ENCODE results near the gene ABCC5.
A peak's percentile ranks its signal among the peaks of the same experiment; 100 is the strongest.
"Not testable (repeated sequence)": the region's sequence is repeated elsewhere in the genome, so short reads cannot be mapped to it uniquely, and the experiment has no call there.

ABCC5 gene

GRCh38 chr3:184017672-184018423 is at the start of gene ABCC5:
TSS of gene ABCC5 (minus strand) at chr3:184017884. CDS start at chr3:184014392, 3,492 bp downstream.
- peak; percentile 99 for DNase-seq

GRCh38 chr3:184066211-184066610 is 48.5 kb upstream of the ABCC5 start:
- DNase-seq = no peak

DNA sequence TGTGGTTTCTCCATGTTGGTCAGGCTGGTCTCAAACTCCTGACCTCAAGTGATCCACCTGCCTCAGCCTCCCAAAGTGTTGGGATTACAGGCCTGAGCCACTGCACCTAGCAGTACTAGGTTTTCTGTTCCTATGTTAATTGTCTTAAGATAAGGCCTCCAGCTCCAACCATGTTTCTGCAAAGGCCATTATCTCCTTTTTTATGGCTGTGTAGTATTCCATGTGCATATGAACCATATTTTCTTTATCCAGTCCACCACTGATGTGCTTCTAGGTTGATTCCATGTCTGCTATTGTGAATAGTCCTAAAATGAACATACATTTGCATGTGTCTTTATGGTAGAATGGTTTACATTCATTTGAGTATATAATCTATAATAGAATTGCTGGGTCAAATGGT is 45.0 kb upstream of the ABCC5 start:
- DNase-seq = no peak

GRCh38 chr3:184059424-184059823 is 41.7 kb upstream of the ABCC5 start:
- DNase-seq = no peak

DNA sequence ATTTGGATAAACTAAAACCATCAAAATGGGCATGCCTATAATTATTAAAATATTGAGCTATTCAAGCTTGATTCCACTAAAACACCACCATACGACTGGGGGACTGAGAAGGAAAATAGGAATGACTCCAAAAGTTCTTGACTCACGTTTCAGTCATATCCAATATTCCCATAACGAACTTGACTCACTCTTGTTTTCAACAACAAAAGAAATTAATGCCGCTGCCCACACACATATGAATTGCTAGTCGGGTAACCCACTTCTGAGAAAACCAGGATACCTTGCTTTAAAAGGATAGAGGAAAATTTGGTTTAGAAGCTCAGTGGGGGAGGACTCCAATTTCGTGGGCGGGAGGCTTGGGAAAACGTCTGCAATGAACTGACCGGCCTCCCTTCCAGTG is 40.3 kb upstream of the ABCC5 start:
- no peak for DNase-seq

DNA sequence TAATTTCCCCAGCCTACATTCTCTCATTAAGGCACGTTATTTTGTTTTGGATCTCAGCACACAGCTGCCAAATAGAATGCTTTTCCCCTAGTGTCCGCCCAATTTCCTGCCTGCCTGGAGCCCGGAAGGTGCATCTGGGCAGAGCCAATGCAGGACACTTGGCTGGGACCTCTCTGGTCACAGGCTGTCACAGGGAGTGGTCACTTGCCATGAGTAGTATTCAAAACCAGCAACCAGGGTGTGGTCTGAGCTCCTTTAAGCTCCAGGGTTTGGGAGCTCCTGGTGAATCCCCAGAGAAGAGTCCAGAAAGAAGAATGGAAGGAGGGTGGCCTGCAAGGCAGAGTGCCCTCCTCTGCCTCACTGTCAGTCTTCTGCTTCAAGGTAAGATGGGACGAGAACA is 35.1 kb upstream of the ABCC5 start, which contains the start of gene HTR3C:
Gene HTR3C (plus strand): TSS at position 281 of the 400 bp plus-strand sequence. CDS start 34 bp downstream, at position 315.
- DNase-seq = no peak

- no peak for DNase-seq
These were observed 32.6 kb upstream of the ABCC5 start for GRCh38 chr3:184050217-184050847.

- DNase-seq = no peak
These were observed 28.3 kb upstream of the ABCC5 start for GRCh38 chr3:184045995-184046394.

GRCh38 chr3:184042617-184043016 is 24.9 kb upstream of the ABCC5 start:
- no peak for DNase-seq

- DNase-seq = peak; percentile 95
These were observed 22.3 kb upstream of the ABCC5 start for GRCh38 chr3:184040010-184040409.

DNA sequence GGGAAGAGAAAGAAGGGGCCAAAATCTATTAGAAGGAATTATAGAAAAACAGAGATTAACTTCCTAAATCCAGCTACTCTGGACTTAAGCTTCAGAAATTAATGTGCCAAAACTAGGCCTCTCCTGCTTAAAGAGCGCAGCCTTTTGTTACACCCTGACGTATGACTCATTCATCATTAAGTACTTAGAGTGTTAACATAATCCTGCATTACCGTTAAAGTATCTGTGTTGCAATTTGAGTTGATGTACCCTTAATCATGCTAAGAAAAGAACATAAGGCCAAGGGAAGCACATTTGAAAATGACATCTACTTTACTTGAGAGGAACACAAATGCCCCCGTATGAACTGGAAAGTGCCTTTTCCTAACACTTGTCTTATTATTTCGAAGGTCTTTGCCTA is 21.7 kb upstream of the ABCC5 start:
- DNase-seq = peak; percentile 99

DNA sequence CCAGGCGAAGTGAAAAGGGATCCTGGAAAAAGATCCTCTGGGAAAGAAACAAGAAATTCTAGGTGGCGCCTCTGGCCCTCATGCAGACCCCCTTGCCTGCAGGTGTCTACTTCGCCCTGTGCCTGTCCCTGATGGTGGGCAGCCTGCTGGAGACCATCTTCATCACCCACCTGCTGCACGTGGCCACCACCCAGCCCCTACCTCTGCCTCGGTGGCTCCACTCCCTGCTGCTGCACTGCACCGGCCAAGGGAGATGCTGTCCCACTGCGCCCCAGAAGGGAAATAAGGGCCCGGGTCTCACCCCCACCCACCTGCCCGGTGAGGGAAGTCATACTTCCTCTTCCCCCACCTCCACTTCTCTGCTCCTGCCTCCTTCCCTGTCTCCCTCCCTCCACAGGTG is 20.6 kb upstream of the ABCC5 start:
- not testable (repeated sequence) for DNase-seq

GRCh38 chr3:184037816-184038215 is 20.1 kb upstream of the ABCC5 start:
- no peak for DNase-seq

GRCh38 chr3:184031187-184031792 is 13.6 kb upstream of the ABCC5 start, which contains the start of gene HTR3D:
TSS of gene HTR3D (plus strand) at chr3:184031742. CDS start at chr3:184031742, 0 bp downstream.
- DNase-seq = no peak

- no peak for DNase-seq
These were observed 12.9 kb upstream of the ABCC5 start for GRCh38 chr3:184030536-184030935.

- DNase-seq = no peak
These were observed 11.8 kb upstream of the ABCC5 start for GRCh38 chr3:184029443-184029842.

GRCh38 chr3:184028275-184028890 is 10.7 kb upstream of the ABCC5 start:
- DNase-seq = not testable (repeated sequence)

GRCh38 chr3:184025256-184025655 is 7.6 kb upstream of the ABCC5 start:
- DNase-seq = peak; percentile 42

DNA sequence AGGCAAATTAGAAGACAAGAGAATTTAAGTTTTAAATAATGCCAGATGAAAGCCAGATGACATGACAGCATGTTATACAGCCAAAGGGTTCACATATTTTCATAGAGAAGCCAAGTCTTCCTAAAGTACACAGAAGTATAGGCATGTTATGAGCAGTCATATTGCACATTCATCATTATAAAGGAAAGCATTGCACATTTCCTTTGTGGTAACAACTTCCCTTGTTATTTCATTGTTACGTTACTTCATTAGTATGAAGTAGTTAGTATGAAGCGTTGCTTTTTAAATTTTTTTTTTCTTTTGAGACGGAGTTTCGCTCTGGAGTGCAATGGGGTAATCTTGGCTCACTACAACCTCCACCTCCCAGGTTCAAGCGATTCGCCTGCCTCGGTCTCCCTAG is 4.6 kb upstream of the ABCC5 start:
- DNase-seq = no peak

DNA sequence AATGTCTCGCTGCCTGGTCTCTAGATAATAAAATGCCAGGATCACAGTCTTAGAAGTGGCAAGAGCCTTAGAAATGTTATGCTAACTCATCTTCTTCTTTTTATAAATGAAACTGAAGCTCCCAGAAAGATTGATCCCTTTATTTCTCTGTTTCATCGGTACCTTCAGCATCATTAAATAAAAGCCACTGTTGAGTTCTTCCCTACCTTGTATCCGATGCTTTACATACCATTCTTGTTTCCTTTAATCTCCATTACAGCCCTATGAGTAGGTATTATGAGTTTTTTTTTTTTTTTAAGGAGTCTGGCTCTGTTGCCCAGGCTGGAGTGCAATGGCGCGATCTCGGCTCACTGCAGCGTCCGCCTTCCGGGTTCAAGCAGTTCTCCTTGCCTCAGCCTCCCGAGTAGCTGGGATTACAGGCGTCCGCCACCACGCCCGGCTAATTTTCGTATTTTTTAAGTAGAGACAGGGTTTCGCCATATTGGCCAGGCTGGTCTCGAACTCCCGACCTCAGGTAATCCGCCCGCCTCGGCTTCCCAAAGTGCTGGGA is 815 bp upstream of the ABCC5 start:
- no peak for DNase-seq

DNA sequence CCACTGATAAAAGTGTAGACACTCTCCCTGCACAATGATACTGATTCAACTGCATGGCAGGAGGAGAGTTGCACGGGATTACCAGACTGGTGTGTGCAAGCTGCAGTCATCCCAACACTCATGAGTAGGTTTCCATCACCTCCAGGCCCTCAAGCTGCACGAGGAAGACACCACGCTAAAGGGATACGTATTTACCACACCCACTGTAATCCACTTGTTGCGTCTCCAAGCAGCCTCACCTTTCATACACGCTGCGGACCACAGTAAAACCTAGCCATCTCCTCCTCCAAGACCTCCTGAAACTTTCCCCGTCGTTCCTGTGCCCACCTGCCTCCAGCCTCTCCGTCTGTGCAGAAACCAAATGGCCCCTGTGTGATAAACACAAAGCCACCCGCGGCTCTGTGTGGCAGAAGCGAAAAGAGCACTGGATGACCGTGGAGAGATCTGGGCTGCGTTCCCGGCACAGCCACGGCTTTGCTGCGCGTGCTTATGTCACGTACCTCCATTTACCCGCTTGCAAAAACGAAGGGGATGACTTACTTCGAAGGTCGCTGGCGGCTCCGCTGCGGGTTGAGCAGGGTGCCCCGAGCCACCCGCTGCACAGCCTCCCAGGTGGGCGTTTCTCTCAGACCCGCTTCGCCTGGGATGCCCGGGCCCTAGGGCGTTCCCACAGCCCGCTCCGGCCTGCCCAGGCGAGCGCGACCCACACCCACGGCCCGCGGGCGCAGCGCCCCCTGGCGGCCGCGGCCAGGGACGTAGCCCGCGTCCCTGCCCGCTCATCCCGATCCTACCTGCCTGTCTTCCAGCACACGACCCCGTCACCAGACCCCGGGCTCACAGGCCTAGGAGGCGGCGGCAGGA is 643 bp downstream of the ABCC5 start:
- DNase-seq = peak; percentile 83

DNA sequence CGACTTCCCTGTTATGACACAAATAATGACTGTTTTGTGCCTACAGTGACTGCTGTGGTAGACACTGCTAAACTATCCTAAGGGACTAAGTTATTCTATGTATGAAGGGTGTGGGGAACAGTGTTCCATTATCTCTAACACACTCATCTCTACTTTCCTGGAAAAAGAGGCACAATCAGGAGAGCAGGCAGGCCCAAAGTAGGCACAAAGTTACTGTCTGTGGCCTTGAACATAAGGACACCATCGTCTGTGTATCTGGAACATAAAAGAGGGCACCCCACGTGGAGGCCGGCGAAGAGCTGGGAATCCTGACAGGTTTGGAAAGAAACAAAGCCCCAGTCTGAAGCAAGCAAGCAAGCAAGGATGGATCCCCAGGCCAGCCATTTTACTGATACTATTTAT is 1.5 kb downstream of the ABCC5 start:
- DNase-seq = peak; percentile 34

Measured in NCI-H82 (cell line).